Adrenal gland (tissue), 5 donors: ENCODE results near the gene KCNB1.

ENCODE experiments used
- POLR2A ChIP-seq, 2 donors: fragments of 450-650 bp; IDR thresholded peaks; one replicate each; pipeline ENCODE4 v1.6.1; 2017; ENCODE audit warnings: antibody characterized with exemption in 2 of 2, mild to moderate bottlenecking in 2 of 2, moderate library complexity in 1 of 2
- TF ChIP-seq, protein P1 (sequence below), 6 experiments: fragments of 450-650 bp in 4 of 6; fragments of 200-600 bp in 2 of 6; sonication (generic) in 1 of 6; IDR thresholded peaks; 1 replicate in 5 of 6; 2 replicates in 1 of 6; pipeline versions ENCODE4 v1.5.1 to v1.8.0; 2016 to 2021; ENCODE audit warnings: antibody characterized with exemption in 6 of 6, mild to moderate bottlenecking in 2 of 6, moderate library complexity in 1 of 6
- donor health status: DM: no; HTN: no; CAD: no.

DNA sequence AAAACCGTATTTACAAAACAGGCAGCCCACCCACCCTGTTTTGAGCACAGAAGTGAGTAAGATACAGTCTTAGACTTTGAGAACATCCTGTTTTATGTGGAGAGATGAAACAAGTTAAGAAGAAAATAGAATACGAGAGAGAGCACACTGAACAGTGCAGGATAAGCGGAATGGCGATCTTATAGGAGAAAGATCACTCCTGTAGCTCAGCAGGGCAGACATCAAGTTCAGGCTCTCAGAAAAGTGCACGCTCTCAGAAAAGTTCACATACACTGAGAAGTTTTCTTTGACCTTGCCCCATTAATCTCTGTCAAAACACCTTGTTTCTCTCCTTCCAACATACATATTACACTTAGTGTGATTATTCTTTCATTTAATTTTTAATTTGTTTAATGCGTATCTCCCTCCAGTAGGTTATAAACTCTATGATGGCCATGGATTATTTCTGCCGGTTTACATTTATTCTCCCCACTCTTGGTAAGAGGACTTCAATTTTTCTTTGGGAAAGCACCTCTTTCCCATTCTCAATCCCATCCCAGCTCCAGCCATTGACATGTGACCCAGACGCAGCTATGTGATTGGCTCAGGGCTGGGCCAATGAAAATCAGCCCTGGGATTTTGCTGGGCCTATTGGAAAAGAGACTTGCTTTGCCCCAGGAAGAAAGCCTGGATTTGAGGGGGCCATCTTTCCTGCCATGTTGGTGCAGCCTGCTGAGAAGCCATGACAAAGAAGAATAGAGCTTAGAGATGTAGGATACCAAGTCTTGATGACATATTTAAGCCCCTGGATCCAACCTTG lies 16.2 kb downstream of the KCNB1 start:
- no peak for TF ChIP-seq POLR2A (IDR thresholded peaks at IDR 0.05)
- TF ChIP-seq, protein P1, sequence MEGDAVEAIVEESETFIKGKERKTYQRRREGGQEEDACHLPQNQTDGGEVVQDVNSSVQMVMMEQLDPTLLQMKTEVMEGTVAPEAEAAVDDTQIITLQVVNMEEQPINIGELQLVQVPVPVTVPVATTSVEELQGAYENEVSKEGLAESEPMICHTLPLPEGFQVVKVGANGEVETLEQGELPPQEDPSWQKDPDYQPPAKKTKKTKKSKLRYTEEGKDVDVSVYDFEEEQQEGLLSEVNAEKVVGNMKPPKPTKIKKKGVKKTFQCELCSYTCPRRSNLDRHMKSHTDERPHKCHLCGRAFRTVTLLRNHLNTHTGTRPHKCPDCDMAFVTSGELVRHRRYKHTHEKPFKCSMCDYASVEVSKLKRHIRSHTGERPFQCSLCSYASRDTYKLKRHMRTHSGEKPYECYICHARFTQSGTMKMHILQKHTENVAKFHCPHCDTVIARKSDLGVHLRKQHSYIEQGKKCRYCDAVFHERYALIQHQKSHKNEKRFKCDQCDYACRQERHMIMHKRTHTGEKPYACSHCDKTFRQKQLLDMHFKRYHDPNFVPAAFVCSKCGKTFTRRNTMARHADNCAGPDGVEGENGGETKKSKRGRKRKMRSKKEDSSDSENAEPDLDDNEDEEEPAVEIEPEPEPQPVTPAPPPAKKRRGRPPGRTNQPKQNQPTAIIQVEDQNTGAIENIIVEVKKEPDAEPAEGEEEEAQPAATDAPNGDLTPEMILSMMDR (IDR thresholded peaks at IDR 0.05) = no peak
